Sigmoid colon (tissue), 7 donors: ENCODE measurements around the gene ACP7. TPM values are rescaled to one million over a fixed set of nuclear protein-coding genes. Genes with fewer than 3 reads are reported as not detected.

Source experiments
- DNase-seq: peaks from one replicate; pipeline ENCODE4 v3.0.0-alpha.2; 2019
- H3K27ac ChIP-seq, 4 donors: fragments of 200-600 bp; sonication (generic); one replicate each; pipeline ENCODE4 v1.5.1; 2016 to 2019; ENCODE audit warnings: mild to moderate bottlenecking in 1 of 4
- H3K27me3 ChIP-seq, 3 donors: fragments of 200-600 bp; sonication (generic); one replicate each; pipeline ENCODE4 v1.5.1; 2019; ENCODE audit warnings: mild to moderate bottlenecking in 1 of 3
- H3K36me3 ChIP-seq, 4 donors: fragments of 200-600 bp; sonication (generic); one replicate each; pipeline ENCODE4 v1.5.1; 2016 to 2019
- H3K4me1 ChIP-seq, 4 donors: fragments of 200-600 bp; sonication (generic); one replicate each; pipeline ENCODE4 v1.5.1; 2017 to 2019
- H3K4me3 ChIP-seq, 4 donors: fragments of 200-600 bp; sonication (generic); one replicate each; pipeline ENCODE4 v1.5.1; 2017 to 2019; ENCODE audit warnings: mild to moderate bottlenecking in 2 of 4, moderate library complexity in 1 of 4
- H3K9me3 ChIP-seq, 4 donors: fragments of 200-600 bp in 3 of 4; sonication (generic) in 3 of 4; one replicate each; pipeline versions ENCODE4 v1.5.1 to v1.6.1; 2013 to 2019
- CTCF ChIP-seq, 4 experiments: fragments of 450-650 bp in 3 of 4; fragments of 200-600 bp in 1 of 4; IDR thresholded peaks; one replicate each; pipeline ENCODE4 v1.5.1; 2016 to 2019; ENCODE audit warnings: antibody characterized with exemption in 4 of 4, mild to moderate bottlenecking in 3 of 4, moderate library complexity in 2 of 4
- EP300 ChIP-seq, 4 donors: sonication (generic); formaldehyde crosslinking; IDR thresholded peaks; one replicate each; pipeline ENCODE4 v1.6.1; 2017; ENCODE audit warnings: antibody characterized with exemption in 4 of 4
- POLR2A ChIP-seq, 2 donors: fragments of 450-650 bp; IDR thresholded peaks; one replicate each; pipeline ENCODE4 v1.6.1; 2016; ENCODE audit warnings: antibody characterized with exemption in 2 of 2, mild to moderate bottlenecking in 2 of 2, moderate library complexity in 2 of 2
- POLR2AphosphoS5 ChIP-seq, 4 donors: sonication (generic); formaldehyde crosslinking; IDR thresholded peaks; one replicate each; pipeline ENCODE4 v1.6.1; 2017; ENCODE audit warnings: antibody characterized with exemption in 4 of 4
- WGBS, 2 donors: extraction: QIAGEN DNeasy Blood & Tissue Kit; methylation state at CpG; one replicate each; pipeline ENCODE4 v1.1.7; 2013; 5-methylcytosine and 5-hydroxymethylcytosine counted together
- intact Hi-C: fragments of 100-400 bp; cut with DNase I; formaldehyde crosslinking; loops from one replicate; pipeline ENCODE4 v1.15.1; 2023
- polyA plus RNA-seq, 3 donors: library from polyadenylated mRNA; stranded (reverse); fragments of 200-250 nt; gene quantifications; one replicate each; pipeline ENCODE4 v1.2.3, GENCODE V29; 2013
- total RNA-seq, 4 donors: library from RNA; depleted of rRNA; stranded (reverse); fragments of >200 nt; gene quantifications; one replicate each; pipeline ENCODE4 v1.1.0, GENCODE V29; 2016
- donor health status: healthy with polysubstance abuse.
- donor health status: Bipolar disorder and iron deficiency.
- donor health status: healthy.

Gene ACP7
- total and polyA plus RNA-seq, 7 donors, result not detected

- DNase-seq, result no peak
- no peaks in the 10 kb centered on the region for H3K9me3 ChIP-seq
- no peaks in the 10 kb centered on the region for H3K36me3 ChIP-seq
- intact Hi-C loops, result no loop called here
- H3K27me3 ChIP-seq, result no peaks in the 10 kb centered on the region
- no peak overlapping the region for H3K4me3 ChIP-seq
- peaks cover 0 to 66% (median 54%) of the 10 kb centered on the region in 4 donors for H3K4me1 ChIP-seq
- H3K27ac ChIP-seq, result peak overlapping the region; percentile 10 to 64 (median 42)
- TF ChIP-seq EP300 (IDR thresholded peaks at IDR 0.05) (no peak), POLR2A (IDR thresholded peaks at IDR 0.05) (no peak), POLR2AphosphoS5 (IDR thresholded peaks at IDR 0.05) (no peak)
- 22 to 54% methylated on average over 23 of the region's 23 CpGs for WGBS, 2 donors
Observed at GRCh38 chr19:39133431-39134270, 49.5 kb downstream of the ACP7 start.

DNA sequence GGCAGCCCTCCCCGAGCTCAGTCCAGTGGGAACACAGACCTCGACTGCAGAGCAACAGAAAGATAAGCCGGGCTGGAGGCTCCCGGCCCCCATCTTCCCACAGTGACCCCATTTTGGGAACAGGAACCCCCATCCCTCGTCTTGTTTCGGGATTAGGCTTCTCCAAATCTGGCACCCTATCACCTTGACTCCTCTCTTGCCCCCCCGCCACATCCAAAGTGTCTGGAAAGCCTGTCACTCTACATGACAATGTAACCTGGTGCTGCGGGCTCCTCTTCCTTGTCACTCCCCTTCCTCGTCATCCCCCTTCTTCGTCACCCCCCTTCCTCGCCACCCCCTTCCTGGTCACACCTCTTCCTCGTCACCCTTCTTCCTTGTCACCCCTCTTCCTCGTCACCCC is 51.5 kb downstream of the ACP7 start:
- intact Hi-C loops, result no loop called here

GRCh38 chr19:39136225-39136940 is 52.2 kb downstream of the ACP7 start:
- TF ChIP-seq CTCF (IDR thresholded peaks at IDR 0.05), result no peak
- TF ChIP-seq POLR2AphosphoS5 (IDR thresholded peaks at IDR 0.05), result no peak
- no peak for TF ChIP-seq POLR2A (IDR thresholded peaks at IDR 0.05)
- no peak for TF ChIP-seq EP300 (IDR thresholded peaks at IDR 0.05)
- H3K9me3 ChIP-seq, result no peaks in the 10 kb centered on the region
- no peaks in the 10 kb centered on the region for H3K27me3 ChIP-seq
- peaks cover 0 to 54% (median 48%) of the 10 kb centered on the region in 4 donors for H3K4me1 ChIP-seq
- H3K4me3 ChIP-seq, result no peak overlapping the region
- intact Hi-C loops, result no loop called here
- WGBS, 2 donors, result 30 to 70% methylated on average over 12 of the region's 12 CpGs
- no peak overlapping the region for H3K27ac ChIP-seq
- no peak for DNase-seq
- H3K36me3 ChIP-seq, result no peaks in the 10 kb centered on the region

More for the DNA sequence above, 51.5 kb downstream of the ACP7 start:
- DNase-seq, result no peak
- Histone ChIP-seq H3K36me3 (no peaks in the 10 kb centered on the region), H3K9me3 (no peaks in the 10 kb centered on the region), H3K4me3 (no peak overlapping the region), H3K4me1 (peaks cover 0 to 61% (median 54%) of the 10 kb centered on the region in 4 donors), H3K27me3 (no peaks in the 10 kb centered on the region), H3K27ac (no peak overlapping the region)
- 79 to 91% methylated on average over 13 of the region's 13 CpGs for WGBS, 2 donors
- TF ChIP-seq POLR2AphosphoS5 (IDR thresholded peaks at IDR 0.05) (no peak), POLR2A (IDR thresholded peaks at IDR 0.05) (no peak)

DNA sequence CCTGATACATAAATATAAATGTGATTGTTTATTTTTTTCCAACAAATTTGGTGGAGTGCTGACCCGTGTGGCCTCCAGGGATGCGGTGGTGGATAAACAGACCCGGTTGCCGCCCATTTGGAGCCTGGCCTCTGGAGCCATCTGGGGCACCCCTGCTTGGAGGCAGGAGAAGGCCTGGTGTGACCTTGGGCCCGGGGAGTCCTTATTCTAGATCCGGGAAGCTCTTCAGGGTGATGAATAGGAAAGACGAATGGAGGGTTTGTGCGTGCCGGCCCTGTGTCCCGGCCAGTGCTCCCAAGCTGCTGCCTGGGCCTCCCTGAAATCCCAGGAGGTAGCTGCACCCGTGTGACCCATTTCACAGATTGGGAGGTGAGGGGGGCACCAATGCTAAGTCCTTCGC is 53.0 kb downstream of the ACP7 start:
- H3K27ac ChIP-seq, result no peak overlapping the region
- H3K27me3 ChIP-seq, result no peaks in the 10 kb centered on the region
- H3K4me1 ChIP-seq, result peaks cover 0 to 47% (median 41%) of the 10 kb centered on the region in 4 donors
- intact Hi-C loops, result no loop called here
- no peak overlapping the region for H3K4me3 ChIP-seq
- no peaks in the 10 kb centered on the region for H3K9me3 ChIP-seq
- TF ChIP-seq CTCF (IDR thresholded peaks at IDR 0.05), result no peak
- no peak for TF ChIP-seq POLR2AphosphoS5 (IDR thresholded peaks at IDR 0.05)
- TF ChIP-seq EP300 (IDR thresholded peaks at IDR 0.05), result no peak
- 77 to 83% methylated on average over 12 of the region's 12 CpGs for WGBS, 2 donors
- DNase-seq, result no peak
- H3K36me3 ChIP-seq, result no peaks in the 10 kb centered on the region

- H3K27ac ChIP-seq, result peak overlapping the region in 1 of 4 donors; percentile 31
- H3K9me3 ChIP-seq, result no peaks in the 10 kb centered on the region
- no peak for DNase-seq
- H3K27me3 ChIP-seq, result no peaks in the 10 kb centered on the region
- intact Hi-C loops, result no loop called here
- no peak for TF ChIP-seq POLR2AphosphoS5 (IDR thresholded peaks at IDR 0.05)
- no peak for TF ChIP-seq EP300 (IDR thresholded peaks at IDR 0.05)
- no peak for TF ChIP-seq POLR2A (IDR thresholded peaks at IDR 0.05)
- TF ChIP-seq CTCF (IDR thresholded peaks at IDR 0.05), result no peak
- H3K36me3 ChIP-seq, result no peaks in the 10 kb centered on the region
- H3K4me3 ChIP-seq, result no peak overlapping the region
- 84 to 88% methylated on average over 20 of the region's 20 CpGs for WGBS, 2 donors
- H3K4me1 ChIP-seq, result peaks cover 0 to 33% (median 27%) of the 10 kb centered on the region in 4 donors
Observed at GRCh38 chr19:39138221-39139211, 54.3 kb downstream of the ACP7 start.
